ENCODE data around the gene KRT9. TPM values are rescaled to one million over a fixed set of nuclear protein-coding genes. Genes with fewer than 3 reads are reported as not detected.

The KRT9 gene
- total and polyA plus RNA-seq, 9 of the 15 experiments (the other 6 are each of a cell fraction or from before 2014, with no cell fraction given), result 0.03 TPM; not detected in 8

GRCh38 chr17:41530062-41531048, 41.5 kb downstream of the KRT9 start (continued):
- peak; percentile 92 for TF ChIP-seq E2F8 (IDR thresholded peaks at IDR 0.05; ENCODE audit: low read depth, partially characterized antibody)
- TF ChIP-seq ZFX (CRISPR knock-in tag; IDR thresholded peaks at IDR 0.05), result peak; percentile 39; the same call in 1 of the 2 replicates
- TF ChIP-seq TSC22D4 (tag; IDR thresholded peaks at IDR 0.05), result no peak
- no peak for TF ChIP-seq GTF2E2 (tag; IDR thresholded peaks at IDR 0.05)
- peak; percentile 73; the same call in 1 of the 2 replicates for TF ChIP-seq MTA1 (IDR thresholded peaks at IDR 0.05; ENCODE audit: borderline replicate concordance)
- no peak for TF ChIP-seq SAFB2 (IDR thresholded peaks at IDR 0.05; ENCODE audit: borderline replicate concordance, low read depth, low read length, severe bottlenecking)
- TF ChIP-seq GATAD2B (IDR thresholded peaks at IDR 0.05; ENCODE audit: borderline replicate concordance), result peak; percentile 89
- TF ChIP-seq, protein P1, sequence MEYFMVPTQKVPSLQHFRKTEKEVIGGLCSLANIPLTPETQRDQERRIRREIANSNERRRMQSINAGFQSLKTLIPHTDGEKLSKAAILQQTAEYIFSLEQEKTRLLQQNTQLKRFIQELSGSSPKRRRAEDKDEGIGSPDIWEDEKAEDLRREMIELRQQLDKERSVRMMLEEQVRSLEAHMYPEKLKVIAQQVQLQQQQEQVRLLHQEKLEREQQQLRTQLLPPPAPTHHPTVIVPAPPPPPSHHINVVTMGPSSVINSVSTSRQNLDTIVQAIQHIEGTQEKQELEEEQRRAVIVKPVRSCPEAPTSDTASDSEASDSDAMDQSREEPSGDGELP (CRISPR knock-in tag; IDR thresholded peaks at IDR 0.05; ENCODE audit: borderline replicate concordance), result peak; percentile 29; the same call in 1 of the 2 replicates
- no peak for TF ChIP-seq ZNF274 (IDR thresholded peaks at IDR 0.05; ENCODE audit: borderline replicate concordance, low read depth, low read length)
- peak; percentile 39; the same call in 1 of the 2 replicates for TF ChIP-seq MAFF (IDR thresholded peaks at IDR 0.05; ENCODE audit: low read length)
- TF ChIP-seq TAF1 (IDR thresholded peaks at IDR 0.05; ENCODE audit: control insufficient read depth, extremely low read depth, insufficient read depth, low read length, severe bottlenecking), result peak; percentile 38
- TF ChIP-seq ZNF707 (CRISPR knock-in tag; conservative IDR thresholded peaks at IDR 0.05), result peak; percentile 15; the same call in 1 of the 2 replicates
- TF ChIP-seq, protein P2, sequence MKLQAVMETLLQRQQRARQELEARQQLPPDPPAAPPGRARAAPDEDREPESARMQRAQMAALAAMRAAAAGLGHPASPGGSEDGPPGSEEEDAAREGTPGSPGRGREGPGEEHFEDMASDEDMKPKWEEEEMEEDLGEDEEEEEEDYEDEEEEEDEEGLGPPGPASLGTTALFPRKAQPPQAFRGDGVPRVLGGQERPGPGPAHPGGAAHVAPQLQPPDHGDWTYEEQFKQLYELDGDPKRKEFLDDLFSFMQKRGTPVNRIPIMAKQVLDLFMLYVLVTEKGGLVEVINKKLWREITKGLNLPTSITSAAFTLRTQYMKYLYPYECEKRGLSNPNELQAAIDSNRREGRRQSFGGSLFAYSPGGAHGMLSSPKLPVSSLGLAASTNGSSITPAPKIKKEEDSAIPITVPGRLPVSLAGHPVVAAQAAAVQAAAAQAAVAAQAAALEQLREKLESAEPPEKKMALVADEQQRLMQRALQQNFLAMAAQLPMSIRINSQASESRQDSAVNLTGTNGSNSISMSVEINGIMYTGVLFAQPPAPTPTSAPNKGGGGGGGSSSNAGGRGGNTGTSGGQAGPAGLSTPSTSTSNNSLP (IDR thresholded peaks at IDR 0.05; ENCODE audit: borderline replicate concordance, low read depth, low read length), result peak; percentile 59
- peak; percentile 57 for TF ChIP-seq ZNF766 (CRISPR knock-in tag; conservative IDR thresholded peaks at IDR 0.05)
- TF ChIP-seq CSDE1 (IDR thresholded peaks at IDR 0.05), result peak in 1 of 2 experiments; percentile 81; a peak in 2 of 4 replicates
- peak; percentile 94 for TF ChIP-seq FOXJ2 (tag; IDR thresholded peaks at IDR 0.05)
- TF ChIP-seq STAG1 (CRISPR knock-in tag; IDR thresholded peaks at IDR 0.05; ENCODE audit: borderline replicate concordance), result no peak
- TF ChIP-seq PTTG1 (tag; IDR thresholded peaks at IDR 0.05; ENCODE audit: low read depth), result 0 out of 2 replicates have a peak, but pooled peaks have one; percentile 17
- peak; percentile 42 for TF ChIP-seq CHD4 (IDR thresholded peaks at IDR 0.05; ENCODE audit: insufficient read depth, insufficient replicate concordance, low read depth, low read length, poor library complexity, severe bottlenecking)
- peak; percentile 86 for TF ChIP-seq CREM (IDR thresholded peaks at IDR 0.05; ENCODE audit: low read depth)
- TF ChIP-seq MTF1 (CRISPR knock-in tag; IDR thresholded peaks at IDR 0.05; ENCODE audit: borderline replicate concordance), result peak; percentile 29; the same call in 1 of the 2 replicates
